Left hindlimb (tissue), 1 donor: ENCODE measurements around the gene GJA8.
"Not testable (repeated sequence)": the region's sequence is repeated elsewhere in the genome, so short reads cannot be mapped to it uniquely, and the experiment has no call there.

Source experiments
- DNase-seq: peaks from one replicate; pipeline ENCODE4 v3.0.0-alpha.2; 2018

The GJA8 gene

GRCh38 chr1:147928236-147929132 lies 25.9 kb downstream of the GJA8 start, which contains the start of gene GPR89B:
Gene GPR89B, plus strand, starts transcription at chr1:147928420. Its CDS starts 117 bp downstream, at chr1:147928537.
- peak; percentile 91 for DNase-seq

GRCh38 chr1:147931137-147931536 lies 28.5 kb downstream of the GJA8 start:
- DNase-seq, result not testable (repeated sequence)

- DNase-seq, result not testable (repeated sequence)
These were observed 32.7 kb downstream of the GJA8 start for GRCh38 chr1:147935296-147935695.

- not testable (repeated sequence) for DNase-seq
These were observed 37.9 kb downstream of the GJA8 start for GRCh38 chr1:147940456-147940855.

GRCh38 chr1:147942563-147942962 lies 40.0 kb downstream of the GJA8 start:
- DNase-seq, result not testable (repeated sequence)

- not testable (repeated sequence) for DNase-seq
These were observed 46.9 kb downstream of the GJA8 start for GRCh38 chr1:147949517-147949916.
